ENCODE data around the gene STK16.
A peak's percentile ranks its signal among the peaks of the same experiment; 100 is the strongest.
"Not testable (repeated sequence)": the region's sequence is repeated elsewhere in the genome, so short reads cannot be mapped to it uniquely, and the experiment has no call there.

Gene STK16

GRCh38 chr2:219247678-219248642 is 2.7 kb downstream of the STK16 start:
- no peak for FAIRE-seq

DNA sequence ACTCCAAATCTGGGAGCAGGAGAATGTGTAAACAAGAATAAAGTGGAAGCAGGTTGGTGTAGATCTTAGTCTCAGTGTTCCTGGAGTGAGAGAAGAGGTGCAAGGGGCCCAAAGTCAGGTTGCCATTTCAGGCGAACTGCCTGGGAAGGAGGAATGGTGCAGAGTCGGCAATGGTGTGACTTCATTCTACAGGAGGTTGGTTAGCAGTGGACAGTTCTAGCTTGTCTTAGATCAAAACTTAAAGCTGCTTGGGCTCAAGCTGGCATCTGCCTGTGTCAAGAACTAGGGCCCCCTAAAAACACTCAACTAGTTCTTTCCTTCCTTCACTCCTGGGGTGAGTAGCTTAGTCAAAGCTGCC is 3.5 kb downstream of the STK16 start:
- no peak for FAIRE-seq

DNA sequence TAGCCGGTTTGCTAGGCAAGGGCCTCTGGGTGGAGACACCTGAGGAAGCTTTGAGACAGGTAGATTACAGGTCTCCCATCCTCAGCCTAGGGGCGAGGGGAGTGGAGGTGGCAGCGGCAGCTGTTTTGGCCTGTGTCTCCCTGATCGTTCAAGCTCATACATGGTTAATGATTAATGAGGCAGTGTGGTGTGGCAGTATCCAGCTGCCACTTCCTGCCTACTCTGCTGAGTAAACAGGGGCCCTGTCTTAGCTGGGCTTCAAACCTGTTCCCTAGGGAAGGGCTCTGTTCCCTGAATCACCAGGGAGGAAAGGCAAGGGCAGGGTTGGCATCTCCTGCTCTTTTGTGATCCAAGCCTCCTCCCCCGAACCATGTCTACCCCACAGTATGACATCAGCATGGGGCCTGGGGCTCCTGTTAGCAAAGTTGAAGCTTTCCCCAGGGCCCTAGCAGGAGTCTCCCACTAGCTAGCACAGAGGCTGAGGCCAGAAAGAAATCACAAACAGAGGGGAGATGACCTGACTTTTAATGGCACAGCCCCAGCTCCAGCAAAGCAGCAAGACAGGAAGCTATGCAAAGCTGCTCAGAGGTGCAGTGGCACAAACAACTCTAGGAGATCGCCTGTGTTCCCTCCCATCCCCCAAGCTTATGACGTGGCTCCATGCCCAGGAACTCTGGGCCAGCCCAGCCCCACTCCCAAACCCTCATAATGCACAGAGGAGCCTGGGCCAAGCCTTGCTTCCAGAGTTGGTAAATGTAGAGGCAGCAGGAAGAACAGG is 4.1 kb downstream of the STK16 start:
- FAIRE-seq = peak; percentile 77

DNA sequence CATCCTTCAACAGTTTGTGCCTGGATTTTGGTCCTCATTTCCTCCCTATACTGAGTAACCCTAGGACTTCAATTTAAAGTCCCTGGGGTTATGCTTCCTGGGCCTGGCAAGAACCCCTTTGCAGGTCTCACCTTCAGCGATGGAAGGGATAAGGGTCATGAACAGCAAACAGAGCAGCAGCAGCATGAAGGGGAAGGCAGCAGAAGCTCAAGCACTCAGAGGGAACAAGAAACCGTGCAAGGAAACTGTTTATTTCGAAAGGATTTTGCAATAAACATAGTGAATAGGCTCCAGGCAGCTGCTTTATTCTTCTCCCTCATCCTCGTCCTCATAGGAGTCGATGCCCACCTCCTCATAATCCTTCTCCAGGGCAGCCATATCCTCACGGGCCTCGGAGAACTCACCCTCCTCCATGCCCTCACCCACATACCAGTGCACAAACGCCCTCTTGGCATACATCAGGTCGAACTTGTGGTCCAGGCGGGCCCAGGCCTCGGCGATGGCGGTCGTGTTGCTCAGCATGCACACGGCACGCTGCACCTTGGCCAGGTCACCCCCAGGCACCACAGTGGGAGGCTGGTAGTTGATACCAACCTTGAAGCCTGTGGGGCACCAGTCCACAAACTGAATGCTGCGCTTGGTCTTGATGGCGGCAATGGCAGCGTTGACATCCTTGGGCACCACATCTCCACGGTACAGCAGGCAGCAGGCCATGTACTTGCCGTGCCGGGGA is 4.9 kb downstream of the STK16 start:
- no peak for FAIRE-seq

DNA sequence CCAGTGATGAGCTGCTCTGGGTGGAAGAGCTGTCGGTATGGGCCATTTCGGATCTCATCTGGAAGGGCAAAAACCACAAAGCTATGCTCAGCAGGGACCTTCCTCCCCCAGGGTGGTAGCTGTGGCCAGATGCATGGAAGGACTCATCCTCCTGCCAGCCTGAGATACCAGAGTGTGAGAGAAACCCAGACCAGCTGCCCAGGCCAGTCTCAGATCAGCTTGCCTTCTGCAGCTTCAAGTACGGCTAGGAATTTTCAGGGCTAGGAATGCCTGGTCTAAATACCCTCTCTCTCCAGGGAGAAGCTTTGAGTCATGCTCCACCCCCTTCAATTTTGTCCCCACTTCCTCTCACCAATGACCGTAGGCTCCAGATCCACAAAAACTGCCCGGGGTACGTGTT is 6.4 kb downstream of the STK16 start:
- FAIRE-seq = no peak

DNA sequence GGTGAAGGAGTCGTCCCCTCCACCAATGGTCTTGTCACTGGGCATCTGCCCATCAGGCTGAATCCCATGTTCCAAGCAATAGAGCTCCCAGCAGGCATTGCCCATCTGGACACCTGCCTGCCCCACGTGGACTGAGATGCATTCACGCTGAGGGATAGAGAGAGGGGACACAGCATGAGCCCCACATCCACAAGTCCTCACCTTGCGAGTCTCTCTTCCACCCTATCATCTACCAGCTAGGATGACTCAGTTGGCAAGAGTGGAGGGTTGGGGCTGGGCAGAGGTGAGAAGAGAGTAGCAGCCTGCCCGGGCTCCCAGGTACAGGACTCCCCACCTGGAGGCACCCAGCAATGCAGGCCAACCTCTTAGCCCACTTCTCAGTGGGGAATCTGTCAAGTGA is 6.8 kb downstream of the STK16 start:
- FAIRE-seq = no peak

- no peak for FAIRE-seq
Observed at GRCh38 chr2:219252570-219252899, 7.3 kb downstream of the STK16 start.

GRCh38 chr2:219252900-219253752 is 7.8 kb downstream of the STK16 start, which contains the start of gene TUBA4B:
TUBA4B (plus strand) TSS chr2:219253243; CDS start chr2:219253408, 165 bp downstream.
- no peak for FAIRE-seq

DNA sequence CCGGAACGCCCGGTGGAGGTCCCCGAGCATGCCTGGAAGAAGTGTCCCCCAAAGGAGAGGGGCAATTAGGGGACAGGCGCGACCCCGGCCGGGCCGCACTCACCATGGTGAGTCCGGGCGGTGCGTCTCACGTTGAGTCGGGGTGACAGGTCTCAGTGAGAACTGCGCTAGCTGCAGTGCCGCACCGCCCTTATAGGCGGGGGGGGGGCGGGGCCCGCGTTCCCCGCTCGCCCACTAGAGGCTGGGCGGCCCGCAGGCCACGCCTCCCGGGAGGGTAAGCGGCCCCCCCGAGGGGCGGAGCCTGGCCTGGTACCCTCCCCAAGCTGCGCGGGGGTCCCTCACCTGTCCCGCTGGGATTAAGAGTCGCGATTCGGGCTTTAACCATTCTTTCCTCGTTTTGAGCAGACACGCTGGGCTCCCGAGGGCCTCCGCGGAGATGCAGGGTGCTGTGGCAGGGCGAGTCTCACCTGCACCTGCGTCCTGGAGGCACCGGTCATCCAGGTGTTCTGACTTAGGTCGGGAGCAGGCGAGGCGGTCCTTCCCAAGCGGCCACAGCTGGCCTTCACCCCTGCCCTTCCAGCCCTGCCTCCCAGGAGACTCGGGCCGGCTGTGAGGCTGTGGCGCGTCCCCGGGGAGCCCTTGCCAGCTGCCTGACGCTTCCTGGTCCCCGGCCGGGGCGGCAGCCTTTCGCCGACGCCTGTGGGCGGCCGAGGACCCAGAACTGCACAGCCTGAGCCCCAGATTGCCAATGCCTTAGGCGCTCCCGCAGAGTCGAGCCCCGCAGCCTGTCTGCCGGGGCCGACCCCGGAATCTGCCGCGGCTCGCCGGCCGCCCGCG is 8.7 kb downstream of the STK16 start, which contains the start of gene TUBA4A:
Gene TUBA4A, minus strand, starts transcription at position 166 of the 837 bp plus-strand sequence. Its CDS starts 60 bp downstream, at position 106.
- no peak for FAIRE-seq

- FAIRE-seq = no peak
Observed at GRCh38 chr2:219254590-219255201, 9.4 kb downstream of the STK16 start.

GRCh38 chr2:219258942-219259341 is 13.7 kb downstream of the STK16 start:
- FAIRE-seq = not testable (repeated sequence)

DNA sequence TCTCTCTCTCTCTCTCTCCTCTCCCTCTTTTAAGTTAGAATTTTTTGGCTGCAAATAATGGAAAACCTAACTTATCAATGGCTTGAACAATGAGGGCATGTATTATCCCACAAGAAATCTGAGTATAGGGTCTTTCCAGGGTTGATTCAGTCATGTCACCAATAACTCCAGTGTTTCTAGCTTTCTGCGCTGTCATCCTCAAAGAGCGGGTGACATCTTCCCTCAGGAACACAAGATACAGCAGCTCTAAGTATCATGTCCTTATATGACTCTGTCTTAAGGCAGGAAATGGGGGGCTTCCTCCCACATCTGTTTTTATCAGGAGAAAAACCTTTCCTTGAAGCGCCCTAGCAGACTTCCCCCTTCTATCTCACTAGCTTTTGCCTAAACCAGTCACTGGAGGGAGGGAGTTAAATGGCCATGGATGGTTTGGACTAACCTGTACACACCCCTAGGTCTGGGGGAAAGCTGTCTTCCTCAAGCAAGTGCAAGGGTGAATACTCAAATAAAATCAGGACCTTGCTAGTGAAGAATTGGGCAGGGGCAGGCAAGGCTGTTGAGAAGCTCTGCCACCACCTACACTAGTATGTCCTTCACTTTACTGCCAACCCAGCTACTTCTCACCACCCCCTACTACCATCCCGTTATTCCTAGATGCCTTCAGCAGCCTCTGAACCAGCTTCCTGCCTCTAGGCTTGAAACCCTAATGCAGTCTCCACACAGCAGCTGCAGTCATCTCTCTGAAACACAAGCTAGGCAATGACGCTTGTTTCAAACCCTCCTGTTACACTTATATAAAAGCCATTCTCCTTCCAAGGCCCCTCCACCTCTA is 16.0 kb downstream of the STK16 start:
- no peak for FAIRE-seq

GRCh38 chr2:219266232-219266631 is 21.0 kb downstream of the STK16 start:
- FAIRE-seq = no peak

GRCh38 chr2:219266886-219267285 is 21.6 kb downstream of the STK16 start:
- FAIRE-seq = no peak

GRCh38 chr2:219268294-219268693 is 23.0 kb downstream of the STK16 start:
- no peak for FAIRE-seq

- peak; percentile 55 for FAIRE-seq
Observed at GRCh38 chr2:219269362-219270054, 24.2 kb downstream of the STK16 start.

- FAIRE-seq = no peak
Observed at GRCh38 chr2:219270055-219270372, 24.7 kb downstream of the STK16 start.

GRCh38 chr2:219271021-219271420 is 25.7 kb downstream of the STK16 start:
- no peak for FAIRE-seq

DNA sequence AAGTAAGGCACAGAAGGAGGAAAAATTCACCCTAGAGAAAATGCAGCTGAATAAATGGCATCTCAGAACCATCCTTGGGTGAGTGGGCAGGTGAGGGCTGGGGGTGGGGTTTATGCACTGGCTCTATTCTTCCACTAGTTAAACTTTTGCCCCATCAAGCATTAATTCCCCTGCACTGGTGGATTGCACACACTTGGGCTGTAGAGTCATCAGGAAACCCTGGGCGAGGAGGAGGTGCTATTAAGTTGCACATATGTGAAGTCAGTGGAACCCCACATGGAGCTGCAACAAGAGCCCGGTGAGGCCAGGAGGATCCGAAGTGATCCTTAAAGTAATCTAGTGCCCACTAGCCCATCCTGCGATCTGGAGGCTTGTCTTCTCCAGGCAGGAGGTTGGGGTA is 27.1 kb downstream of the STK16 start:
- no peak for FAIRE-seq

All from islet of Langerhans (tissue), 1 donor.